NCI-H2029 (cell line): ENCODE data around the gene HNRNPL.
"Not testable (repeated sequence)": the region's sequence is repeated elsewhere in the genome, so short reads cannot be mapped to it uniquely, and the experiment has no call there.

Experiments used
- DNase-seq: peaks from one replicate; lab custom pipeline; 2025; lab: John Stamatoyannopoulos, UW

HNRNPL gene

DNA sequence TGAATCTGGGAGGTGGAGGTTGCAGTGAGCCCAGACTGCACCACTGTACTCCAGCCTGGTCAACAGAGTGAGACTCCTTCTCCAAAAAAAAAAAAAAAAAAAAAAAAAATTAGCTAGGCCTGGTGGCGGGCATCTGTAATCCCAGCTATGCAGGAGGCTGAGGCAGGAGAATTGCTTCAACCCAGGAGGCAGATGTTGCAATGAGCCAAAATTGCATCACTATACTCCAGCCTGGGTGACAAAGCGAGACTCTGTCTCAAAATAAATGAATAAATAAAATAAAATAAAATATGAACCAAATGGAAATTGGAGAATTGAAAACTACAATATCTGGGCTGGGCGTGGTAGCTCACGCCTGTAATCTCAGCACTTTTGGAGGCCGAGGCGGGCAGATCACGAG, 20.6 kb downstream of the HNRNPL start:
- not testable (repeated sequence) for DNase-seq

DNA sequence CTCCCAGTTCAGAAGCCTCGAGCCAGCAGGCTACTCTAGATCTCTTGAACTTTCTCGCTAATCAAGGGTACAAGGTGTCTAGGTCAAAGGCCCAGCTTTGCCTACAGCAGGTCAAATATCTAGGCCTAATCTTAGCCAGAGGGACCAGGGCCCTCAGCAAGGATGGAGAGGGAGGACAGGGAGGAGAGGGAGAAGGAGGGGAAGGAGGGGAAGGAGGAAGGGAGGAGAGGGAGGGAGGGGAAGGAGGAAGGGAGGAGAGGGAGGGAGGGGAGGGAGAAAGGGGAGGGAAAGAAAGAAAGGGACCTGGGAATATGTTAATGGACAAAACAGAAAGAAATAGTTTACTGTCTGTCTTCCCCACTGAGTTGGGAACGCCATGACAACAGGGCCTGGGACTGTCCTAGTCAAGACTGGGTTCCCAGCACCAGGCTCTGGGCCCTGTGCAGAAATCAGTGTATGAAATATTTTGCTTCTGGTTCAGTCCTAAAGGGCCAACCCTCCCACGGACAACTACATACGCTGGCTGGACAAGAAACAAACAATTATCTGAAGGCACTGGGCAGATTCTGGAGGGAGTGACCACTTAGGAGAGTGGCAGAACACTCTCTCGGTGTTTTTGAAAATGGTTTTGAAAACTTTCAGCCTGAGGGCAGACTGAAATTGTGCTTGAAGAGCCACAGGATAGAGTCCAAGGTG, 22.8 kb downstream of the HNRNPL start:
- DNase-seq: no peak

DNA sequence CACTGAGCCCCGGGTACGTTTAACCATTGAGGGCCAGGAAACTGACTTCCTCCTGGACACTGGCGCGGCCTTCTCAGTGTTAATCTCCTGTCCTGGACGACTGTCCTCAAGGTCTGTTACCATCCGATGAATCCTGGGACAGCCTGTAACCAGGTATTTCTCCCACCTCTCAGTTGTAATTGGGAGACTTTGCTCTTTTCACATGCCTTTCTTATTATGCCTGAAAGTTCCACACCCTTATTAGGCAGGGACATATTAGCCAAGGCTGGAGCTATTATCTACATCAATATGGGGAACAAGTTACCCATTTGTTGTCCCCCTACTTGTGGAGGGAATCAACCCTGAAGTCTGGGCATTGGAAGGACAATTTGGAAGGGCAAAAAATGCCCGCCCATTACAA, 23.9 kb downstream of the HNRNPL start:
- DNase-seq: not testable (repeated sequence)

DNA sequence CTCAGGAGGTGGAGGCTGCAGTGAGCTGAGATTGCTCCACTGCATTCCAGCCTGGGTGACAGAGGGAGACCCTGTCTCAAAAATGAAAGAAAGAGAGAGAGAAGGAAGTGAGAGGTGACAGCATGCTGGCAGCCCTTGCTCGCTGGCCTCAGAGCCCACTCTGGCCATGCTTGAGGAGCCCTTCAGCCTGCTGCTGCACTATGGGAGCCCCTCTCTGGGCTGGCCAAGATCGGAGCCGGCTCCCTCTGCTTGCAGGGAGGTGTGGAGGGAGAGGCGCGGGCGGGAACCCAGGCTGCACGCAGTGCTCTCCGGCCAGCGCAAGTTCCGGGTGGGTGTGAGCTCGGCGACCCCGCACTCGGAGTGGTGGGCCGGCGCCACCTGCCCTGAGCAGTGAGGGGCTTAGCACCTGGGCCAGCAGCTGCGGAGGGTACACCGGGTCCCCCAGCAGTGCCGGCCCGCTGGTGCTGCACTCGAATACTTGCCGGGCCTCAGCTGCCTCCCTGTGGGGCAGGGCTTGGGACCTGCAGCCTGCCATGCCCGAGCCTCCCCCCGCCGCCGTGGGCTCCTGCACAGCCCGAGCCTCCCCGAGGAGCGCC, 28.5 kb downstream of the HNRNPL start:
- DNase-seq: not testable (repeated sequence)

DNA sequence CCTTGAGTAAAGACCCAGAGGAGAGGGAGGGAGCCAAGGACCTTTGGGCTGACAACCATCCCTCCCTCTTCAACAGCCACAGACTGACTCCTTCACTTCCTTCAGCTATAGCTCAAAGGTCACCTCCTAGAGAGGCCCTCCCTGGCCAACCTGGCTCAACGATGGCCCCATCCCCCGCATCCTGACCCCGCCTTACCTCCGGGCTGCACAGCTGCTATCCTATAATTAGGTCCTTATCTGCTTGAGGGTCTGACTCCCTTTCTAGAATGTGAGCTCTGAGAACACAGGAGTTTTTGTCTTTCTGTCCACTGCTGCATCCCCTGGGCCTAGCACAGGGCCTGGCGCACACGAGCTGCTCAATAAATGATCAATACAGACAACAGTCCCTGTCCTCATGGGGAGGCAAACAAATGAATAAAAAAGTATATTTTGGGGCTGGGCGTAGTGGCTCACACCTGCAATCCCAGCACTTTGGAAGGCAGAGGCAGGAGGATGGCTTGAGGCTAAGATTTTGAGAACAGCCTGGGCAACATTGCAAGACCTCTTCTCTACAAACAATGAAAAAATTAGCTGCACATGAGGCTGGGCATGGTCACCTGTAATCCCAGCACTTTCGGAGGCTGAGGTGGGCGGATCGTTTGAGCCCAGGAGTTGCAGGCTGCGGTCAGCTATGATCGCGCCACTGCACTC, 30.4 kb downstream of the HNRNPL start:
- DNase-seq: no peak

DNA sequence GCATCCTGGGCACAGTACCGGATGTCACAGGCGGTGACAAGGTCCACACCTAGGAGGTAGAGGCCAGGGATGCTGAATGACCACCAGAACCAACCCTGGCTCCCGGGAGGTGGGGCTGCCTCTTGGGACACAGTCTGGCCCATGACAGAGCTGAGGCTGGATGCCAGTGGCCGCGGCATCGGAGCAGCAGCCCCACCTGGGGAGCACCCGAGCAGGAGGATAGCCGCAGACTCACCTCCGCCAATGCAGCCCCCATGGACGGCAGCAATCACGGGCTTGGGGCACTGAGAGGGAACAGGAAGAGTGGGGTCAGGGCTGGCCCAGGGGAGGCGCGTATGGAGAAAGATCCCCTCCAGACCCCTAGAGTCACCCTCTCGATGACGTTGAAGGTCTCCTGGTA, 32.7 kb downstream of the HNRNPL start:
- no peak for DNase-seq

DNA sequence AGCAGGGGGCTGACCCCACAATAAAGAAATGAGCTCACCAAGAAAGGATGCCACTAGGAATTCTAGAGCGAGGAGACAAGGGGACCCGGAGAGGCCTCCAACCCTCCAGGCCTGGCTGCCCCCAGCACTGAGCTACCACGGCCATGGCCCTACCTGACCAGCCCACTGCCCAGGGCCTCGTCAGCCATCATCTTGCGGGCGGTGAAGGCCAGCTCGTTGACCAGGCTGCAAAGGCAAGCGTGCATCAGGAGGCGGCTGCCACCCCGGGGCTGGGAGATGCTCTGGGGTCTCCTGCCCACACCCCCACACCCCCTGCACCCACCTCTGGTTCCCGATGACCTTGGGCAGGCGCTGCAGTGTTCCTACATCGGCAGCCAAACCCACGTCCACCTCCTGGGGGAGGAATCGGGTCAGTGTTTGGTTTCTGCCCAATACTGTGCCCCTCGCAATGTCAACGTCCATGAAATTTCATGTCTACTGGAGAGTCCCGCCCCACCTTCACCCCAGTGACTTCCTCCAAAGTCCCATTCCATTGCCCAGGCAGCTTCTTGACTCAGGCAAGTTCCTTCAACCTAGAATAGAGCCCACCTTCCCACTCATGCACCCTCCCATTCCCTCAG, 33.5 kb downstream of the HNRNPL start:
- DNase-seq: no peak

DNA sequence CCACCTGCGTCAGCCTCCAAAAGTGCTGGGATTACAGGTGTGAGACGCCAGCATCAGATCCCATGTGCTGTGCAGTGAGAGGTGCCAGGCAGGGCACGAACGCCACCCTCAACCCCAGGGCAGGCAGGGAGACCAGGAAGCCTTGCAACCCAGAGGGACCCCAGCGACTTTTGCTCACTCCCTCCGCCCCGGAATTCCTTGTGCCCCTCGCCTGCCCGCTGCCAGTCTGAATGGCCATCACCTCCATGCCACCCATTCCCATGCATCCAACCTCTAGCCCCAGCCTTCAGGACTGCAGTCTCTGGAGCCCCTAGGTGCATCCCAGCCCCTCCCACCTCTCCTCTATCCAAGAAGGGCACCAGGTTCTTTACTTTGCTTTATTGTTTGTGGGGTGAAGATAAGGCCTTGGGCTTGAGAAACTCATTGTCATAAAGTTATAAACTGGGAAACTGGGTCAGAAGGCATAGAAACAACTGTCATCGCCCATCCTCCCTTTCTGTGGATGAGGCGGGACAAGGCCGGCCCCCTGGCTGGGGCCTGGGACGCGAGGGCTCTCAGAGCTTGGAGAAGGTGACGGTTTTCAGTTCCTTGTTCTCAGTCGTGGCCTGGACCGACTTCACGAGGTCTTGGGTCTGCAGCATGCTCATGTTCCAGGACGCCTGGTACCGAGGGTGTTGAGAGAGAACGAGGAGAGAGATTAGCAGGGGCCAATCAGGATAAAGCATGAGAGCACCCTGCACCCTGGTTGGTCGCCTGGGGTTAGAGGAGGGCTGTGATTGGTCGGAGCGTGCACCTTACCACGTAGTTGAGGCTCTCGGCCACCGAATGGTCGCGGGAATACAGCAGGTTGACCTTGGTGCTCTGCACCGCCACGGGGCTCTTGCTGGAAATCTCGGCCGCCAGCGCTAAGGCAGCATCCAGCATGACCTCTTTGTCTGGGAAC, 34.5 kb downstream of the HNRNPL start:
- no peak for DNase-seq

DNA sequence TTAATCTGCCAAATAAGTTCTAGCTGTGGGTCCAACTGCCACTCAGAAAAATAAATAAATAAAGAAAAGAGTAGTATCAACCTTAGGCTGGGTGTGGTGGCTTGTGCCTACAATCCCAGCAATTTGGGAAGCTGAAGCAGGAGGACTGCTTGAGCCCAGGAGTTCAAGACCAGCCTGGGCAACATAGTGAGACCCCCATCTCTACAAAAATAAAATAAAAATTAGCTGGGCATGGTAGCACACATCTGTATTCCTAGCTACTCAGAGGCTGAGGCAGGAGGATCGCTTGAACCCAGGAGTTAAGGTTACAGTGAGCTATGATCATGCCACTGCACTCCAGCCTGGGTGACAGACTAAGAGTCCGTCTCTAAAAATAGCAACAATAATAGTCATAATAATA, 35.9 kb downstream of the HNRNPL start:
- DNase-seq: not testable (repeated sequence)

DNA sequence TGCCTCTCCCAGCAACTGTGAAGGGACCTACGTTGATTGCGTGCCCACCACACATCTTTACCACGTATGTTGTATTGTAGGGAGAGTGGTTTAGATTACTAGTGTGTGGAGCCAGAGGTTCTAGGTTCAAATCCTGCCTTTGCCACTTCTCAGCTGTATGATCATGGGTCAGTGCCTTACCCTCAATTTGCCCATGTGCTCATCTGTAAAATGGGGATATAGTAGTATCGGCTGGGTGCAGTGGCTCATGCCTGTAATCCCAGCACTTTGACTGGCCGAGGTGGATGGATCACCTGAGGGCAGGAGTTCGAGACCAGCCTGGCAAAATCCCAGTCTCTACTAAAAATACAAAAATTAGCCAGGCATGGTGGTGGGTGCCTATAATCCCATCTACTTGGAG, 36.5 kb downstream of the HNRNPL start:
- DNase-seq: no peak

DNA sequence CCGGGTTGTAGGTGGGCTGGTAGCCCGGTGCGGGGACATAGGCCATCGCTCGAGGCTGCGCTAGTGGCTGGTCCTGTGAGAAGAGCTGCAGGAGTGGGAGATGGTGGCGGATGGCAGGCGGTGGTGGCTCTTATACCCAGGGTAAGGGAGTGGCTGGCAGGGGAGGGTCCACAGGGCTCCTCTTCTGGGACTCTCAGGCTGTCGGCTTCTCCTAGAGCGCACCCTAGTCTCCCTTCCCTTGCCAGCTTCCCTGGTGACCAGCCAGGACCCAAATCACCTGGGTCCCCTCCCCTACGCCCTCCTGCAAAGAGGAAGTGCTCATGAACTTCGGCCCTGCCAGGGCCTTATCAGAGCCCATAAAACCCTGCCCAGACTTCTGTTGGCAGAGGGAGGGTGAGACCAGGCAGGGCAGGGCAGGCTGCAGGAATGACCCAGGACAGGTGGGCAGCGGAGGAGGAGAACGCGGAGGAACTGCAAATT, 36.9 kb downstream of the HNRNPL start, which contains the start of gene LGALS4:
LGALS4 (minus strand) TSS at position 105 of the 480 bp plus-strand sequence; CDS start at position 46, 59 bp downstream.
- no peak for DNase-seq

DNA sequence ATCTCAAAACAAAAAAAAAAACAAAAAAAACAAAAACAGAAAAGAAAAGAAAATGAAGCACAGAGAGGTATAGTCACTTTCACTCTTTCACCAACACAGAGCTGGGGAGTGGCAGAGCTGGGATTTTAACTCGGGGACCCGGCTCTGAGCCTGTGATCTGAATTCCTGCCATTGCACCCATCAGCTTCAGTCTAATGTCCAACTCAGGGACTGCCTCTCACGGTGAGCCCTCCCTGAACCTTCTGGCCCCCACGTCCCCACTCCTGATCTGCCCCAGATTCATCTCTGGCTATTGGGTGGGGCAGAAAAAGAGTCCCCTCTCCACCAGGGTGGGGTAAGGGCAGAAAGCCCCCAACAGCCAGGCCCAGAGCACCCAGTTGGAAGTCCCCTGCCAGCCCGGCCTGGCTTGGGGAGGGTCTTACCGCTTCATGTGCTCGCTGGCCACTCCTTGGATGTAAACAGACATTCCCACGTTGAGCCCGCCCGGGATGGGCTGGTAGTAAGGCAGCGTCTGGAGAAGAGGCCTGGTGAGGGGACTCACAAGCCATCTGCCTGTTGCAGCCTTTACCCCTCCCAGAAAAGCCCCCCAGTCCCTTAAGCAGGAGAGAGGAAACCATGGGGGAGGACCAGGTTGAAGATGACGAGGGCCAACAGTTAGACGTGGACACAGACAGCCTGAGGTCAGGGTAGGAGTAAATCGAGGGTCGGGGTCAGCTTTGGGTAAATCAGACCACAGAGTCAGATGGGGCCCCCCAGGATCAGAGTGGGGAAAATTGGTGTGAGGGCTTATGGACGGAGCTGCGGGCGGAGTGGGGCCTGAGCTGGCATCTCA, 37.6 kb downstream of the HNRNPL start:
- DNase-seq: no peak

DNA sequence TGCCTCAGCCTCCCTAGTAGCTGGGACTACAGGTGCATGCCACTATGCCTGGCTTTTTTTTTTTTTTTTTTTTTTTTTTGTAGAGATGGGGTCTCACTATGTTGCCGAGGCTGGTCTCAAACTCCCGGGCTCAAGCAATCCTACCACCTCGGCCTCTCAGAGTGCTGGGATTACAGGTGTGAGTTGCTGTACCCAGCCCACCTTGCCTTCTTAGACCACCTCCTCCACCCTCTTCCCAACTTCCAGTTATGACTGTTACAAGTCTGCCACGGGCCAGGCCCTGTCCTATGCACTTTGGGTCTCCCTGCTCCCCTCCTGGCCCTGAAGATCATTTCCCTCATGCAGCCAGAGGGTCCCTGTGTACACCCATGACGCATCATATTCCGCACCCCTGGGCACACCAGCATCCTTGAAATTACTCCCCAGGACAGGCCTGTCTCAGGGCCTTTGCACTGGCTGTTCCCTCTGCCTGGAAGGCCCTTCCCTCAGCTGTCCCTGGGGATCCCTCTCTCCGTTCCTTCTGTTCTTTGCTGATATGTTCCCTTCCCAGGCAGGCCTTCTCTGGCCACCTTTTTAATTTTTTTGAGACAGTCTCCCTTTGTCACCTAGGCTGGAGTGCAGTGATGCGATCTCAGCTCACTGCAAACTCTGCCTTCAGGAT, 40.1 kb downstream of the HNRNPL start:
- no peak for DNase-seq

DNA sequence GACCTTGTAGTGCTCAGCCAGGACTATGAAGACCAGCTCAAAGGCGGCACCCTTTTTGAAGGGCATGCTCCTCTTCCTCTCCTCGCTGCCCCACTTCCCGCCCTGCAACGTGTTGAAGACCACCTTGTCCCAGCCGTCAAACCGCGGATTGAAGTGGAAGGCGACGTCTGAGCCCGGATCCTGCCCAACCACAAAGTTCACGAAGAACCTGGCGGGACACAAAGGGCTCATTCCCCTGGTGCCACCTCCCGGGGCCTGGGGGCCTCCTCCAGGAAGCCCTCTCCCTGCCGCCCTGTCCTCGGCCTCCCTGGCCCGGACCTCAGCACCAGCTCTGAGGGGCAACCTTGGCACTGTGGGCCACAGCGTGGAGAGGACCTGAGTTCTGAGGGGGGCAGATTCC, 41.0 kb downstream of the HNRNPL start:
- no peak for DNase-seq

DNA sequence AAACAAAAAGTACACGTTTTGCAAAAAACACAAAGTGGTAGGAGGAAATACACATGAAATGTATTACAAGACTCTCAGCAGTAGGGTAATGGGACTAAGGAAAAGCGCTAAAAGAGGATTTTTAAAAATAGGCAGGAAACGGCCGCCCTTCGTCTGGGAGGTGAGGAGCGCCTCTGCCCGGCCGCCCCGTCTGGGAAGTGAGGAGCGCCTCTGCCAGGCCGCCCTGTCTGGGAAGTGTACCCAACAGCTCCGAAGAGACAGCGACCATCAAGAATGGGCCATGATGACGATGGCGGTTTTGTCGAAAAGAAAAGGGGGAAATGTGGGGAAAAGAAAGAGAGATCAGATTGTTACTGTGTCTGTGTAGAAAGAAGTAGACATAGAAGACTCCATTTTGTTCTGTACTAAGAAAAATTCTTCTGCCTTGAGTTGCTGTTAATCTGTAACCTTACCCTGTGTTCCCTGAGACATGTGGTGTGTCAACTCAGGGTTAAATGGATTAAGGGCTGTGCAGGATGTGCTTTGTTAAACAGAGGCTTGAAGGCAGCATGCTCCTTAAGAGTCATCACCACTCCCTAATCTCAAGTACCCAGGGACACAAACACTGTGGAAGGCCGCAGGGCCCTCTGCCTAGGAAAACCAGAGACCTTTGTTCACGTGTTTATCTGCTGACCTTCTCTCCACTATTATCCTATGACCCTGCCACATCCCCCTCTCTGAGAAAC, 42.2 kb downstream of the HNRNPL start:
- DNase-seq: not testable (repeated sequence)

DNA sequence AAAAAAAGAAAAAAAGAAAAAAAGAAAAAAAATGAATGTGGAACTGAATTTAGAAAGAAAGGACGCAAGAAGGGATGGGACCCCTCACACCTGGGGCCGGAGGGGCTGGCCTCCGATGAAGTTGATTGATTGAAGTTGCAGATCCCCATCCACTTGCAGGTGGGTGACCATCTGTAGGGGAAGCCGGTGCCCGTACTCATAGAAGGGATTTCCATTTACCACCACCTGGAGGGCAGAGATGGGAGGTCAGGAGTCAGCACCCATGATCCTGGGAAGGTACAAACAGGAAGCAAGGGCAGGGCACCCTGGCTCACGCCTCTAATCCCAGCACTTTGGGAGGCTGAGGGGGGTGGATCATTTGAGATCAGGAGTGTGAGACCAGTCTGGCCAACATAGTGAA, 43.4 kb downstream of the HNRNPL start:
- no peak for DNase-seq

DNA sequence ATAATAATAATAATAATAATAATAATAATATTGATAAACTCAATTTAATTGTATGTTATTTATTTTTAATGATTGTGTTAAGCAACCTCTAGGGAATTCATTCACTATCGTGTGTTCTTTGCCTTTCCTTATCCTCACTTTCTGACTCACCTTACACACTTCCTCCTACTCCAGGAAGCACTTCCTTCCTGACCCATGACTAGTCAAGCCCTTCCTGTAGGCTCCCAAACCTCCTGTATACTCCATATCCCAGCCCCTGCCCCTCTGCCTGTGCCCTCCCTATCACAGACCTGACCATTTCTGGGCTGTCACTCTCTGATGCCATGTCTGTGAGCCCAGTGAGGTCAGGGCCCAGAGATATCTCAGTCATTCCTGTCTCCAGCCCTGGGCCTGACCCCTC, 44.6 kb downstream of the HNRNPL start:
- DNase-seq: no peak

DNA sequence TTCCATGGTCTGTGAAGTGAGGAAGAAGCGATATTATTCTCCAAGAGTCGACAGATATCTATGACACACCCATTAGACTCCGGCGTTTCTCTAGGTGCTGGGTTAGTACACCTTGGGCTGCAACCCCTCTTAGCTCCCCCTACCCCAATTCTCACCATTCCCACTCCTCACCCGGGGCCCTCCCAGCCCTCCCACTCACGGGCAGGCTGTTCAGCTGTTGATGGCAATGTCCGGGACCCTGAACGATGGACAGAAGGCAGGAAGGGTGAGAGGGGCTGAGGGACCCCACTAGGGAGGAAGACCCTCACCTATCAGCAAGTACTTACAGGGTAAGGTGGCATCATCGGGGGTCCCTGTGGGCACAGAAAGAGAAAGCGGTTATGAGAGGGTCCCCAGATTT, 46.2 kb downstream of the HNRNPL start:
- DNase-seq: no peak

DNA sequence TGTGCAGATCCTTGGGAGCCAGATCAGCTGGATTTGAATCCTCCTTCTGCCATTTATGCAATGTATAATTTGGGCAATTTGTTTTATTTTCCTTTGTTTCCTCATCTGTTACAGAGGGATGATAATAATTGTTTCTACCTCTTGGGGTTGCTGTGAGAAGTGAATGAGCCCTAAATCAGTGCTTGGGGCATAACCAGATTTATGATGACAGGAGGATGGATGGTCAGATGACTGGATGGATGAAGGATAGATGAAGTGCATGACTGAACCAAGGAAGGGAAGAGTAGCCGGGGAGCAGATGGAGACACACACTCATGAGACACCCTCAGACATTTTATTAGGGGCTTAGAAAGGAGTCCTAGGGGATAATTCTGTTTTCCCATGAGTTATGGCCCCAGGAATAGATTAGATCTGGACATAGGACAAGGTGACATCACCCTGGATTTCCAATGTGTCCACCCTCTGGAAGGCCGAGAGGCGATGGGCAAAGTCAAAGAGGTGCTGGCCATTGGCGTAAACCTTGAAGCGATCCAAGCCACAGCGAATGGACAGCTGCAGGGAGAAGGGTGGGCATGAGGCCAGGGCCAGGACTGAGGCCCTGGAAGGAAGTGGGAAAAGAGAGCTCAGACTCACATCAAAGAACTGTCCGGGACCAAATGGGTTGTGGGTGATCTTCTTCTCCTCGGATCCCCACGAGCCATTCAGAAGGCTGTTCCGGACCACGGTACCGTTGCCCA, 48.3 kb downstream of the HNRNPL start:
- DNase-seq: no peak
